ENCODE results near the gene USP49. TPM values are rescaled to one million over a fixed set of nuclear protein-coding genes. Genes with fewer than 3 reads are reported as not detected.

The USP49 gene
- total and polyA plus RNA-seq, 2 of the 4 experiments (the other 2 are of a cell fraction): 1.4 to 2.1 TPM

DNA sequence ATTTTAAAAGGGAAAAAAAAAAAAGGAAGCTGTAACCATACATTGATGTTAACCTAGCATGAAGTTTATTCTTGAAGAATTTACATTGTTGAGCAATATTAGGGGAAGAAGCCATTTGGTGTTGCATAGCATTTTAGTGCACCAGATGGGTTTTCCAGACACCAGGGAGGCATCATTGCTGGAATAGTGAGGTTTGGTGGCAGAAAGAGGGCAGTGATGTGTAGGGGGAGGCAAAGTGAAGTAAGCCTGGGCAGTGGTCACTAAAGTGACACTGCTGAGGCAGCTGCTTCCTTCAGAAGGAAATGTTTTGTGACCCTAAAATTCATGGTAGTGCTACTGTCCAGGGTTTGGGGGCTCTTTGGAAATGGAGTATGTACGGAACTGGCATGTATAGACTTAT, 105.1 kb downstream of the USP49 start:
- WGBS, 2 experiments (ENCODE audit: extremely low coverage in 2 of 2, insufficient read length in 1 of 2): no CpG with 5 or more reads among the region's 1 CpG

More for the DNA sequence above, 105.1 kb downstream of the USP49 start:
- no peak overlapping the region for H3K27ac ChIP-seq (ENCODE audit: insufficient read depth, low read length)
- no TSS peak for BruUV-seq (replicated peaks)
- no peak overlapping the region for H2AFZ ChIP-seq (replicated peaks; ENCODE audit: low read length, poor library complexity)
- H2AK9ac ChIP-seq (replicated peaks; ENCODE audit: low read depth, low read length, poor library complexity): no peak overlapping the region
- intact Hi-C loops (cut with micrococcal nuclease): no loop called here
- no peak overlapping the region for H3K4me2 ChIP-seq (ENCODE audit: low read depth, low read length)
- H4K8ac ChIP-seq (ENCODE audit: low read depth in 2 of 2, low read length in 2 of 2): no peak overlapping the region
- dilution Hi-C loops (cut with HindIII; ENCODE audit: low sequenced_read_pairs, unreplicated experiment): no loop called here
- peaks cover 17% of the 10 kb centered on the region for H3K36me3 ChIP-seq (ENCODE audit: control insufficient read depth, insufficient read depth, low read length)
- H3K9me3 ChIP-seq (ENCODE audit: control insufficient read depth, insufficient read depth, low read length): no peaks in the 10 kb centered on the region
- H3K27me3 ChIP-seq (ENCODE audit: control insufficient read depth, insufficient read depth, low read length): no peaks in the 10 kb centered on the region
- ChIA-PET CTCF (interaction anchor here (0.8 kb wide), 1 partner anchor 10 kb away, joined by 3 read pairs; no protein-coding TSS in a partner anchor), POLR2A (ENCODE audit: unreplicated experiment) (no interaction called here)
- no peak for TF ChIP-seq MXI1 (IDR thresholded peaks at IDR 0.05; ENCODE audit: borderline replicate concordance, low read depth, low read length)
- TF ChIP-seq, protein P1, sequence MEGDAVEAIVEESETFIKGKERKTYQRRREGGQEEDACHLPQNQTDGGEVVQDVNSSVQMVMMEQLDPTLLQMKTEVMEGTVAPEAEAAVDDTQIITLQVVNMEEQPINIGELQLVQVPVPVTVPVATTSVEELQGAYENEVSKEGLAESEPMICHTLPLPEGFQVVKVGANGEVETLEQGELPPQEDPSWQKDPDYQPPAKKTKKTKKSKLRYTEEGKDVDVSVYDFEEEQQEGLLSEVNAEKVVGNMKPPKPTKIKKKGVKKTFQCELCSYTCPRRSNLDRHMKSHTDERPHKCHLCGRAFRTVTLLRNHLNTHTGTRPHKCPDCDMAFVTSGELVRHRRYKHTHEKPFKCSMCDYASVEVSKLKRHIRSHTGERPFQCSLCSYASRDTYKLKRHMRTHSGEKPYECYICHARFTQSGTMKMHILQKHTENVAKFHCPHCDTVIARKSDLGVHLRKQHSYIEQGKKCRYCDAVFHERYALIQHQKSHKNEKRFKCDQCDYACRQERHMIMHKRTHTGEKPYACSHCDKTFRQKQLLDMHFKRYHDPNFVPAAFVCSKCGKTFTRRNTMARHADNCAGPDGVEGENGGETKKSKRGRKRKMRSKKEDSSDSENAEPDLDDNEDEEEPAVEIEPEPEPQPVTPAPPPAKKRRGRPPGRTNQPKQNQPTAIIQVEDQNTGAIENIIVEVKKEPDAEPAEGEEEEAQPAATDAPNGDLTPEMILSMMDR (conservative IDR thresholded peaks at IDR 0.05; ENCODE audit: low read depth, low read length): no peak
- no peaks in the 10 kb centered on the region for H4K20me1 ChIP-seq (ENCODE audit: insufficient read depth, low read length)
- H3K4ac ChIP-seq (ENCODE audit: low read depth, low read length): no peak overlapping the region
- in situ Hi-C loops (cut with MboI; ENCODE audit: low sequenced_read_pairs): no loop called here
- no peak overlapping the region for H2BK20ac ChIP-seq (ENCODE audit: low read depth, low read length)
- H3K79me1 ChIP-seq (ENCODE audit: low read depth in 1 of 2, low read length in 2 of 2): peaks cover 22 to 32% of the 10 kb centered on the region in 2 experiments
- ATAC-seq (ENCODE audit: low read depth) (no peak), DNase-seq (no peak)
- no peak overlapping the region for H3K23ac ChIP-seq (ENCODE audit: low read depth, low read length)
- no peak overlapping the region for H4K5ac ChIP-seq (ENCODE audit: low read depth, low read length)
- no peak overlapping the region for H3K56ac ChIP-seq (ENCODE audit: extremely low read depth, insufficient read depth, low read length)
- H2BK15ac ChIP-seq (ENCODE audit: low read depth, low read length): no peak overlapping the region
- H2AK5ac ChIP-seq (ENCODE audit: low read depth, low read length): no peak overlapping the region
- H3K18ac ChIP-seq (ENCODE audit: low read depth, low read length): no peak overlapping the region
- H3K4me1 ChIP-seq (ENCODE audit: control insufficient read depth, insufficient read depth, low read length): peaks cover 7% of the 10 kb centered on the region
- H2BK5ac ChIP-seq (ENCODE audit: low read depth, low read length, poor library complexity, severe bottlenecking): no peak overlapping the region
- H3K9me1 ChIP-seq (ENCODE audit: insufficient read depth, low read length): 0 out of 2 replicates have a peak, but pooled peaks cover 3% of the 10 kb centered on the region
- no peak overlapping the region for H4K91ac ChIP-seq (ENCODE audit: insufficient read depth, low read depth, low read length)
- H3K14ac ChIP-seq (replicated peaks; ENCODE audit: low read depth, low read length): no peak overlapping the region
- no peak overlapping the region for H3K4me3 ChIP-seq (ENCODE audit: insufficient read depth, low read depth, low read length)
- no peak overlapping the region for H2BK120ac ChIP-seq (ENCODE audit: low read depth, low read length)
- no peak overlapping the region for H3K9ac ChIP-seq (ENCODE audit: low read depth, low read length)

Measured in IMR-90 (cell line).